PC-9 (cell line): Measurements from ENCODE around the gene MYMX. TPM values are rescaled to one million over a fixed set of nuclear protein-coding genes. Genes with fewer than 3 reads are reported as not detected.

Source experiments
- BruUV-seq: library from RNA; stranded (reverse); fragments of 400-500 nt; replicated peaks from 2 replicates; lab custom pipeline; 2021; lab: Mats Ljungman, UMichigan
- CTCF ChIA-PET: fragments of 300-600 bp; sonication (Branson Sonifier 250); formaldehyde crosslinking; loops from one replicate; lab custom pipeline; 2022; ENCODE audit warnings: antibody characterized with exemption; lab: Charles Lee
- POLR2A ChIA-PET: fragments of 300-600 bp; sonication (Branson Sonifier 250); formaldehyde crosslinking; loops from one replicate; lab custom pipeline; 2022; ENCODE audit warnings: antibody characterized with exemption; ENCODE audit not compliant: unreplicated experiment; lab: Charles Lee
- DNase-seq, 2 experiments: peaks; one replicate each; pipeline versions ENCODE4 v3.0.0 to v3.0.0-alpha.2; 2015 to 2022; ENCODE audit warnings: mixed read lengths in 1 of 2
- H2AFZ ChIP-seq: fragments of 200-600 bp; sonication (generic); 2 replicates; pipeline ENCODE4 v1.8.1; 2017; ENCODE audit warnings: antibody characterized with exemption
- H3F3A ChIP-seq: fragments of 200-600 bp; sonication (generic); 2 replicates; pipeline ENCODE4 v1.8.1; 2017; ENCODE audit warnings: antibody characterized with exemption, mild to moderate bottlenecking, low read depth; ENCODE audit not compliant: insufficient read depth
- H3K27ac ChIP-seq: fragments of 200-600 bp; sonication (generic); 2 replicates; pipeline ENCODE4 v1.6.1; 2016; ENCODE audit warnings: mixed run types
- H3K27me3 ChIP-seq: fragments of 200-600 bp; sonication (generic); 2 replicates; pipeline ENCODE4 v1.6.1; 2016; ENCODE audit warnings: low read depth, mixed run types; ENCODE audit not compliant: insufficient read depth
- H3K36me3 ChIP-seq: fragments of 200-600 bp; sonication (generic); 2 replicates; pipeline ENCODE4 v1.6.1; 2016; ENCODE audit warnings: low read depth, mixed run types
- H3K4me1 ChIP-seq: fragments of 200-600 bp; sonication (generic); replicated peaks from 2 replicates; pipeline ENCODE4 v1.6.1; 2016; ENCODE audit warnings: mixed run types; ENCODE audit not compliant: insufficient read depth
- H3K4me2 ChIP-seq: fragments of 200-600 bp; sonication (generic); 2 replicates; pipeline ENCODE4 v1.6.1; 2017; ENCODE audit warnings: mixed run types
- H3K4me3 ChIP-seq: fragments of 200-600 bp; sonication (generic); 2 replicates; pipeline ENCODE4 v1.6.1; 2016; ENCODE audit warnings: mixed run types
- H3K79me2 ChIP-seq: fragments of 200-600 bp; sonication (generic); 2 replicates; pipeline ENCODE4 v1.6.1; 2017; ENCODE audit warnings: low read depth, mixed run types
- H3K9me2 ChIP-seq: fragments of 200-600 bp; sonication (generic); 2 replicates; pipeline ENCODE4 v1.8.1; 2017; ENCODE audit warnings: mild to moderate bottlenecking; ENCODE audit not compliant: insufficient read depth
- H3K9me3 ChIP-seq: fragments of 200-600 bp; sonication (generic); 2 replicates; pipeline ENCODE4 v1.8.1; 2016; ENCODE audit warnings: low read depth; ENCODE audit not compliant: insufficient read depth
- H4K20me1 ChIP-seq: fragments of 200-600 bp; sonication (generic); 2 replicates; pipeline ENCODE4 v1.8.1; 2017; ENCODE audit not compliant: insufficient read depth
- EZH2 ChIP-seq: fragments of 200-600 bp; sonication (generic); IDR thresholded peaks from 2 replicates; pipeline ENCODE4 v1.8.0; 2017; ENCODE audit warnings: antibody characterized with exemption, low read depth
- intact Hi-C: fragments of 100-400 bp; cut with micrococcal nuclease; formaldehyde crosslinking; loops from one replicate; pipeline ENCODE4 v1.10.0; 2022; ENCODE audit not compliant: unreplicated experiment
- total RNA-seq: library from RNA; stranded (reverse); gene quantifications from 2 replicates; pipeline ENCODE4 v1.2.3, GENCODE V29; 2021
- TF ChIP-seq, protein P1 (sequence below): fragments of 200-600 bp; sonication (generic); conservative IDR thresholded peaks from 2 replicates; pipeline ENCODE4 v1.6.1; 2017; ENCODE audit warnings: mixed run types, antibody characterized with exemption, mild to moderate bottlenecking, moderate library complexity

MYMX gene
- total RNA-seq, 1 experiment from 2014 or later: not detected

DNA sequence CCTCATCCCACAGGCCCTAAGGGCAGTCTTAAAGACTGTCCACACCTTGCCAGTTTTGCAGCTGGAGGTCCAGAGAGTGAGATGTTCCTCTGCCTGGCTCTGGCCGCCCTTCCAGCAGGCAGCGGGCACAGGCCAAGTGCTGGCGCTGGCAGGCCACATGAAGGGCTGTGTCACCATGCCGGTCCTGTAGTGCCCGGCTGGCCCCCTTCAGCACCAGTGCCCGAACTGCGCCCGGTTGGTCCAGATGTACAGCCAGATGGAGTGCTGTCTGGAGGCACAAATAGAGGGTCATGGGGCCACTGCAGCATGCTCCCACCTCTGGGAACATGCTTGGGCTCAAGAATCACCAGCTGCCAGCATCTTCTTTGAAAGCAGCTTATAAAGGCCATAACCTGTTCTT, 44.9 kb downstream of the MYMX start:
- Histone ChIP-seq H3K79me2 (peaks cover 32% of the 10 kb centered on the region), H3K9me3 (no peaks in the 10 kb centered on the region), H3K27me3 (no peaks in the 10 kb centered on the region), H3K36me3 (no peaks in the 10 kb centered on the region), H3K4me1 (peaks cover 21% of the 10 kb centered on the region), H2AFZ (no peak overlapping the region), H3K9me2 (no peaks in the 10 kb centered on the region), H4K20me1 (peaks cover under 1% of the 10 kb centered on the region), H3F3A (peaks cover 17% of the 10 kb centered on the region; the same call in 1 of the 2 replicates), H3K4me2 (no peak overlapping the region), H3K4me3 (no peak overlapping the region), H3K27ac (no peak overlapping the region)
- intact Hi-C loops: no loop called here
- BruUV-seq: no TSS peak
- no peak for TF ChIP-seq EZH2
- TF ChIP-seq, protein P1, sequence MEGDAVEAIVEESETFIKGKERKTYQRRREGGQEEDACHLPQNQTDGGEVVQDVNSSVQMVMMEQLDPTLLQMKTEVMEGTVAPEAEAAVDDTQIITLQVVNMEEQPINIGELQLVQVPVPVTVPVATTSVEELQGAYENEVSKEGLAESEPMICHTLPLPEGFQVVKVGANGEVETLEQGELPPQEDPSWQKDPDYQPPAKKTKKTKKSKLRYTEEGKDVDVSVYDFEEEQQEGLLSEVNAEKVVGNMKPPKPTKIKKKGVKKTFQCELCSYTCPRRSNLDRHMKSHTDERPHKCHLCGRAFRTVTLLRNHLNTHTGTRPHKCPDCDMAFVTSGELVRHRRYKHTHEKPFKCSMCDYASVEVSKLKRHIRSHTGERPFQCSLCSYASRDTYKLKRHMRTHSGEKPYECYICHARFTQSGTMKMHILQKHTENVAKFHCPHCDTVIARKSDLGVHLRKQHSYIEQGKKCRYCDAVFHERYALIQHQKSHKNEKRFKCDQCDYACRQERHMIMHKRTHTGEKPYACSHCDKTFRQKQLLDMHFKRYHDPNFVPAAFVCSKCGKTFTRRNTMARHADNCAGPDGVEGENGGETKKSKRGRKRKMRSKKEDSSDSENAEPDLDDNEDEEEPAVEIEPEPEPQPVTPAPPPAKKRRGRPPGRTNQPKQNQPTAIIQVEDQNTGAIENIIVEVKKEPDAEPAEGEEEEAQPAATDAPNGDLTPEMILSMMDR: no peak
- DNase-seq: peak in 1 of 2 experiments; percentile 30
- ChIA-PET CTCF (interaction anchor here (0.5 kb wide), 1 partner anchor 17 kb away, joined by 4 read pairs; no protein-coding TSS in a partner anchor), POLR2A (no interaction called here)

DNA sequence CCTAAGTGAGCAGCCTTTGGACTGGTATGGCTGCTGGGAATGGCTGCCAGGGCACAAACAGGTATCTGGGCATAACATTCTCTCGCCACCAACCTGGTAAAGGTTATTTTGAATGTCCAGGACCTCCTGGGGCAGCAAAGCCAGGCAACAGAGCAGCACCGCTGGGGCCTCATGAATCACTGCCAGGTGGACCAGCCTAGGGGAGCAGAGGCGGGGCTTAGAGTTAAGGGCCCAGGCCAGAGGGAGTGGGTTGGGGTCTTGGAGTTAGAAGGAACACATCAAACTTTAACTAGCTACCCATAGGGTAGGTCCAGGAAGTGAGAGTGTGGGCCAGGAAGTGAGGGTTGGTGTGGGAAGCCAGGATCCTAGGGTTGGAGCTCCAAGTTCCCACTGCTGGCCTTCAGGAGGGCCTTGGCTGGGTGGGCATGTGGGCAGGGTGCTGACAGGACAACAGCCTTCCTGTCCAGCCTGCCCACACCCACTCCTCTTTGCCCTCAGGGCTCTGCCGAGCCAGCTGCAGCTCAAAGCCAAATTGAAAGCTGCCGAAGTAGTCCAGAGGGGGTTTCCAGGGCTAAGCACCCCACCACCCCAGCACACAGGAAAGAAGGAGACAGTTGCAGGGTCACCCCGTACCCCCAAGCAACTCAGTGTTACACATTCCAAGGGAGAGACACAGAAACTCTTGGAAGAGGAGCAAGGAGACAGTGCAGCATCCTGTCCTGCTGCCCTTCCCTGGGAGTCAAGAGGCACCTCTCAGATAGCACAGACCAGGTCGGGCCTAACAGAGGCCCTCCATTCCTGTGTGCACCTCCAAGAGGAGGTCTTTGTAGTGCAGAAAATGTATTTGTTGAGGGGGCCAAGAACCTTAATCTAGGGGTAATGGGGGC, 46.0 kb downstream of the MYMX start:
- no TSS peak for BruUV-seq
- no peaks in the 10 kb centered on the region for H3K36me3 ChIP-seq
- H3K27ac ChIP-seq: no peak overlapping the region
- H3K9me3 ChIP-seq: no peaks in the 10 kb centered on the region
- H3K4me2 ChIP-seq: peak overlapping the region; percentile 100
- H3K4me3 ChIP-seq: no peak overlapping the region
- POLR2A ChIA-PET: no interaction called here
- H3K9me2 ChIP-seq: no peaks in the 10 kb centered on the region
- H4K20me1 ChIP-seq: no peaks in the 10 kb centered on the region; the same call in 1 of the 2 replicates
- peaks cover 26% of the 10 kb centered on the region for H3K79me2 ChIP-seq
- no peak overlapping the region for H2AFZ ChIP-seq
- CTCF ChIA-PET: interaction anchor here (0.7 kb wide), 1 partner anchor 548 kb away, joined by 4 read pairs; no protein-coding TSS in a partner anchor
- no peak for DNase-seq
- H3F3A ChIP-seq: peaks cover 14% of the 10 kb centered on the region; the same call in 1 of the 2 replicates
- TF ChIP-seq, protein P1: no peak
- no peak for TF ChIP-seq EZH2
- intact Hi-C loops: no loop called here
- H3K27me3 ChIP-seq: no peaks in the 10 kb centered on the region
- H3K4me1 ChIP-seq: peaks cover 21% of the 10 kb centered on the region

DNA sequence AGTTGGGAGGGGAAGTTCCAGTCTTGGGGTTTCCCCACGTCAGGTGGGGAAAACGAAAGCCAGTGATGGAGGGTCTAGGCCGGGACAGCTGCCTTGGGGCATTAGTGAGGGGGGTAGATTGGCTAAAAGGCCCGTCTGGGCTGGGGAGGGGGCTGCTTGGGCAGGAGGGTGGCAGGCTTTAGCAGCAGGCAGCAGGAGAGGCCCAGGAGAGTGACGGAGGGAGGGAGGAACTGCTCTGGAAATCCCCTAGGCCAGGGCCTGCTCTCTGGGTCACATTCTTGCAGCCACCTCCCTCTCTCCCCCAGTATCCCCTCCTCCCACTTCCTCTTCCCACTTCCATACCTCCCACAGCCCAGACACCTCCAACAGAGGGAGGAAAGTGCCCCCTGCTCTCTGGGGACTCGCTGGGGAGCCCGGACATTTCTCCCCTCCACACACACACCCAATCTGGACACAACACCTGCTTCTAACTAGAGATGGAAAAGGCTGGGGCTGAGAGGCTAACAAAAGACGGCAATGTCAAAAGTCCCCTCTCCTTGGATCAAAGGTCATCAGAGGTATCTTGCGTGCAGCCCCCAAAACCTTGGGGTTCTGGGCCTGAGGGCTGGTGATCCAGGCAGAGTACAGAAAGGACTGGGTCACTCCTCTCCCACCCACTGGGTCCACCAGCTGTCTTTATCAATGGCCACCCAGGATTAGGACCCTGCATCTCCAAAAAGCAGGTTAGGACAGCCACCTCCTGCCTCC, 46.8 kb downstream of the MYMX start:
- ChIA-PET CTCF (no interaction called here), POLR2A (interaction anchor here (0.6 kb wide), 1 partner anchor 49 kb away, joined by 3 read pairs; no protein-coding TSS in a partner anchor)
- DNase-seq: peak in 1 of 2 experiments; percentile 32
- H3K4me1 ChIP-seq: peaks cover 21% of the 10 kb centered on the region
- no peaks in the 10 kb centered on the region for H3K9me3 ChIP-seq
- H3K79me2 ChIP-seq: peaks cover 26% of the 10 kb centered on the region
- no peak overlapping the region for H3K27ac ChIP-seq
- intact Hi-C loops: no loop called here
- H4K20me1 ChIP-seq: no peaks in the 10 kb centered on the region; the same call in 1 of the 2 replicates
- H2AFZ ChIP-seq: no peak overlapping the region
- H3K9me2 ChIP-seq: no peaks in the 10 kb centered on the region
- BruUV-seq: no TSS peak
- H3K27me3 ChIP-seq: no peaks in the 10 kb centered on the region
- peak overlapping the region; percentile 89; the same call in 1 of the 2 replicates for H3K4me3 ChIP-seq
- peaks cover 6% of the 10 kb centered on the region; the same call in 1 of the 2 replicates for H3F3A ChIP-seq
- TF ChIP-seq, protein P1: no peak
- TF ChIP-seq EZH2: no peak
- no peaks in the 10 kb centered on the region for H3K36me3 ChIP-seq
- H3K4me2 ChIP-seq: peak overlapping the region; percentile 100
